Activated CD4-positive, CD25-positive, alpha-beta regulatory T cell treated with anti-CD3 and anti-CD28 coated beads, Interleukin-2, amount 50 U/mL, for 16 hours (primary cell): Measurements from ENCODE around the gene SDK1.
"Not testable (repeated sequence)": the region's sequence is repeated elsewhere in the genome, so short reads cannot be mapped to it uniquely, and the experiment has no call there.

Source experiments
- DNase-seq: peaks from one replicate; pipeline ENCODE4 v3.0.0-alpha.2; 2020; ENCODE audit warnings: low read depth, low spot score

Gene SDK1

GRCh38 chr7:4094158-4094557 is 793.1 kb downstream of the SDK1 start:
- not testable (repeated sequence) for DNase-seq

- DNase-seq: no peak
These were observed 796.1 kb downstream of the SDK1 start for GRCh38 chr7:4097001-4097609.

GRCh38 chr7:4098169-4098568 is 797.1 kb downstream of the SDK1 start:
- DNase-seq: no peak

- DNase-seq: no peak
These were observed 798.6 kb downstream of the SDK1 start for GRCh38 chr7:4099651-4100050.

GRCh38 chr7:4100148-4100547 is 799.1 kb downstream of the SDK1 start:
- DNase-seq: no peak

- DNase-seq: no peak
These were observed 799.6 kb downstream of the SDK1 start for GRCh38 chr7:4100691-4101090.

GRCh38 chr7:4102231-4102841 is 801.3 kb downstream of the SDK1 start:
- no peak for DNase-seq

GRCh38 chr7:4103352-4104091 is 802.5 kb downstream of the SDK1 start:
- DNase-seq: no peak

GRCh38 chr7:4107839-4108238 is 806.8 kb downstream of the SDK1 start:
- no peak for DNase-seq

- no peak for DNase-seq
These were observed 807.9 kb downstream of the SDK1 start for GRCh38 chr7:4108951-4109350.

GRCh38 chr7:4109481-4110110 is 808.5 kb downstream of the SDK1 start:
- no peak for DNase-seq

GRCh38 chr7:4110438-4110837 is 809.4 kb downstream of the SDK1 start:
- DNase-seq: no peak

GRCh38 chr7:4111166-4111565 is 810.1 kb downstream of the SDK1 start:
- DNase-seq: no peak

GRCh38 chr7:4113271-4113670 is 812.2 kb downstream of the SDK1 start:
- DNase-seq: no peak

- no peak for DNase-seq
These were observed 812.9 kb downstream of the SDK1 start for GRCh38 chr7:4113976-4114375.

- no peak for DNase-seq
These were observed 814.4 kb downstream of the SDK1 start for GRCh38 chr7:4115442-4115841.

GRCh38 chr7:4115941-4116610 is 815.0 kb downstream of the SDK1 start:
- DNase-seq: no peak

- no peak for DNase-seq
These were observed 818.8 kb downstream of the SDK1 start for GRCh38 chr7:4119848-4120247.

GRCh38 chr7:4123346-4123745 is 822.3 kb downstream of the SDK1 start:
- DNase-seq: no peak

- DNase-seq: no peak
These were observed 822.8 kb downstream of the SDK1 start for GRCh38 chr7:4123823-4124222.

- DNase-seq: no peak
These were observed 823.8 kb downstream of the SDK1 start for GRCh38 chr7:4124556-4125477.
